ENCODE measurements around the gene PPP2R2C. TPM values are rescaled to one million over a fixed set of nuclear protein-coding genes. Genes with fewer than 3 reads are reported as not detected.

Gene PPP2R2C
- total RNA-seq, 1 experiment from 2014 or later: 32.9 TPM

DNA sequence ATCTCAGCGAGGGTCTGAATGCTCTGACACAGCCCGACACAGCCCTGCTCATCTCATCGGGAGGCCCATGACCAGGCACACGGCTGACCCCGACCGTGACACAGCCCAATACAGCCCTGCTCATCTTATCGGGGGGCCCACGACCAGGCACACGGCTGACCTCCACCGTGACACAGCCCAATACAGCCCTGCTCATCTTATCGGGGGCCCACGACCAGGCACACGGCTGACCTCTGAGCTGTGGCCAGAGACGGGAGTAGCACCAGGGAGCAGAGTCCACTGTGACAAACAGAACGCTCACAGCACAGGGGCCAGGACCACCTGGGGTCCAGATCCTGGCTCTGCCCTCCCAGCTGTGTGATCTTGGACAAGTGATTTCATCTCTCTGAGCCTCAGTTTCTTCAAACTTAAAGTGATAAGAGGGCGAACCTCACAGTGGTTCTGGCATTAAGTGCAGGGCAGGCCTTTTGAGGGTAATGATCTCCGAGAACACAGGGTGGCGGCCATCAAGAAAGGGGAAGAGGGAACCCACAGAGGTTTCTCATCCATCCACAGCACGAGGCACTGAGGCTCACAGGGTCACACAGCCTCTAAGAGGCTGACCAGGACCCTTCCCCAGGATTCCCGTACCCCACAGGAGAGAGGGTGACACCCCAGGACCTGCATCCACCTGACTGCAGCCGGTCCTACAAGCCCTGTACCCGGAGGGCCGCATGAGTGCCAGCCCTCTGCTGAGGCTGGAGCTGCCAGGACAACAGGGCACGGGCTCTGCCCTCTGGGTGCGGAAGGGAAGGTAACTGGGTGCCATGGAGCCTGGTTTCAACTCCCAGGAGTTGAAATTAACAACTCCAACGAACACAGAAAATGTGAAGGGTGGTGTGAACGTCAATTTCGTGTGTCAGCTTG, 142.7 kb downstream of the PPP2R2C start:
- POLR2A ChIA-PET: no interaction called here

DNA sequence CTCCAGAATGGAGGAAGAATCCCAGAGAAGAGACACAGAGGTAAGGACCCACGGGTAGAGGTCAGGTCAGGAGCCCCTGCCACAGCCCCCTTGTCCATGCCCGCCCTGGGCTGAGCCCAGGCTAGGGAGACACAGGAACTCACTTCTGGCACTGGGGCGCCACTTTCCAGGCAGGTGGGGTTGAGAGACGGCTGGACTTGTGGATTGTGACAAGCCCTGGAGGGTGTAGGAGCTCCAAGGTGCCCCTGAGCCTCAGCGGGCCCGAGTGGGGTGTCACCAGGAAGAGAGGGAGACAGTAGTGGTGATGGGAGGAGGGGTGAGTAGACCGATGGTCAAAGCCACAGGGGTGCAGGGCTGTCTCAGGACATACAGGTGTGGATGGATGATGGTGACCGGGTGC, 143.9 kb downstream of the PPP2R2C start:
- Histone ChIP-seq H3K4me2 (ENCODE audit: low read length) (no peak overlapping the region), H3K4me1 (ENCODE audit: control insufficient read depth in 1 of 2, insufficient read depth in 2 of 2, low read length in 2 of 2) (peaks cover 8 to 16% of the 10 kb centered on the region in 2 experiments), H3K9me3 (ENCODE audit: control insufficient read depth in 1 of 2, insufficient read depth in 1 of 2, low read depth in 1 of 2, low read length in 2 of 2) (no peaks in the 10 kb centered on the region), H2AFZ (ENCODE audit: low read depth, low read length, poor library complexity, severe bottlenecking) (no peak overlapping the region), H3K36me3 (ENCODE audit: control insufficient read depth in 1 of 2, insufficient read depth in 2 of 2, low read length in 2 of 2) (no peaks in the 10 kb centered on the region), H3K9ac (ENCODE audit: low read length) (no peak overlapping the region), H3K4me3 (replicated peaks in 1 of 2; ENCODE audit: low read depth in 1 of 2, low read length in 2 of 2) (no peak overlapping the region), H3K79me2 (ENCODE audit: insufficient read depth, low read length) (no peaks in the 10 kb centered on the region), H3K27me3 (ENCODE audit: insufficient read depth, low read length) (no peaks in the 10 kb centered on the region), H3K27ac (ENCODE audit: low read depth, low read length) (no peak overlapping the region), H4K20me1 (ENCODE audit: insufficient read depth) (no peaks in the 10 kb centered on the region), H3K9me2 (ENCODE audit: insufficient read depth) (no peaks in the 10 kb centered on the region)
- intact Hi-C loops (cut with micrococcal nuclease): loop anchor here (5.0 kb wide), 1 partner anchor 196 kb away; no protein-coding TSS in a partner anchor
- no TSS peak for BruUV-seq (replicated peaks)
- POLR2A ChIA-PET: no interaction called here
- no peak for ATAC-seq
- TF ChIP-seq RAD21 (IDR thresholded peaks at IDR 0.05; ENCODE audit: low read depth): no peak
- TF ChIP-seq POLR2A (IDR thresholded peaks at IDR 0.05; ENCODE audit: borderline replicate concordance, extremely low read depth, insufficient read depth, insufficient read length): no peak
- TF ChIP-seq TCF7L2 (IDR thresholded peaks at IDR 0.05; ENCODE audit: borderline replicate concordance, extremely low read depth, insufficient read depth, insufficient read length): no peak
- TF ChIP-seq EZH2phosphoT487 (IDR thresholded peaks at IDR 0.05; ENCODE audit: borderline replicate concordance): no peak
- TF ChIP-seq CBX3 (IDR thresholded peaks at IDR 0.05; ENCODE audit: low read depth): no peak
- TF ChIP-seq MAX (IDR thresholded peaks at IDR 0.05): no peak
- no peak for TF ChIP-seq EZH2 (IDR thresholded peaks at IDR 0.05)
- TF ChIP-seq YY1 (IDR thresholded peaks at IDR 0.05; ENCODE audit: extremely low read depth, insufficient replicate concordance, low read depth, low read length): no peak
- no peak for TF ChIP-seq CEBPB (IDR thresholded peaks at IDR 0.05; ENCODE audit: low read depth)
- CTCF ChIA-PET: interaction anchor here (3.4 to 12.2 kb wide), 2 partner anchors 66 to 76 kb away, joined by 81 to 201 read pairs; no protein-coding TSS in a partner anchor
- RAD21 ChIA-PET (ENCODE audit: low non-redundant PET in 1 of 2, low total read pairs in 2 of 2, uncharacterized antibody in 2 of 2, unreplicated experiment in 2 of 2): interaction anchor here (1.9 to 2.4 kb wide), 3 partner anchors 64 to 78 kb away, joined by 20 to 26 read pairs (median 22); no protein-coding TSS in a partner anchor
- no peak for DNase-seq (ENCODE audit: low read depth, low spot score)

More for the DNA sequence above, 142.7 kb downstream of the PPP2R2C start:
- Histone ChIP-seq H3K9me2 (ENCODE audit: insufficient read depth) (no peaks in the 10 kb centered on the region), H4K20me1 (ENCODE audit: insufficient read depth) (no peaks in the 10 kb centered on the region), H3K27me3 (ENCODE audit: insufficient read depth, low read length) (no peaks in the 10 kb centered on the region), H3K36me3 (ENCODE audit: control insufficient read depth in 1 of 2, insufficient read depth in 2 of 2, low read length in 2 of 2) (no peaks in the 10 kb centered on the region), H3K27ac (ENCODE audit: low read depth, low read length) (no peak overlapping the region), H3K9ac (ENCODE audit: low read length) (no peak overlapping the region), H3K4me2 (ENCODE audit: low read length) (no peak overlapping the region), H3K4me3 (replicated peaks in 1 of 2; ENCODE audit: low read depth in 1 of 2, low read length in 2 of 2) (no peak overlapping the region), H3K79me2 (ENCODE audit: insufficient read depth, low read length) (no peaks in the 10 kb centered on the region), H2AFZ (ENCODE audit: low read depth, low read length, poor library complexity, severe bottlenecking) (no peak overlapping the region), H3K4me1 (ENCODE audit: control insufficient read depth in 1 of 2, insufficient read depth in 2 of 2, low read length in 2 of 2) (peaks cover 8 to 15% of the 10 kb centered on the region in 2 experiments), H3K9me3 (ENCODE audit: control insufficient read depth in 1 of 2, insufficient read depth in 1 of 2, low read depth in 1 of 2, low read length in 2 of 2) (no peaks in the 10 kb centered on the region)
- TF ChIP-seq EZH2 (IDR thresholded peaks at IDR 0.05) (no peak), FOSL1 (IDR thresholded peaks at IDR 0.05; ENCODE audit: low read depth) (no peak), SP1 (IDR thresholded peaks at IDR 0.05; ENCODE audit: low read depth) (no peak)
- RAD21 ChIA-PET (ENCODE audit: low non-redundant PET in 1 of 2, low total read pairs in 2 of 2, uncharacterized antibody in 2 of 2, unreplicated experiment in 2 of 2): no interaction called here
- no TSS peak for BruUV-seq (replicated peaks)
- intact Hi-C loops (cut with micrococcal nuclease): loop anchor here (5.0 to 10.0 kb wide), 2 partner anchors 197 to 355 kb away; no protein-coding TSS in a partner anchor
- no peak for ATAC-seq
- no peak for DNase-seq (ENCODE audit: low read depth, low spot score)
- CTCF ChIA-PET: interaction anchor here (1.6 to 12.2 kb wide), 4 partner anchors 22 to 78 kb away, joined by 4 to 201 read pairs (median 48); no protein-coding TSS in a partner anchor

Data from HCT116 (cell line).